GM19099 (cell line): ENCODE measurements around the gene ELFN2.

Source experiments
- POLR2A ChIP-seq: IDR thresholded peaks from 3 replicates; pipeline ENCODE4 v1.6.1; 2011; ENCODE audit warnings: low read depth; ENCODE audit not compliant: insufficient read length; ENCODE audit errors: extremely low read depth

ELFN2 gene

DNA sequence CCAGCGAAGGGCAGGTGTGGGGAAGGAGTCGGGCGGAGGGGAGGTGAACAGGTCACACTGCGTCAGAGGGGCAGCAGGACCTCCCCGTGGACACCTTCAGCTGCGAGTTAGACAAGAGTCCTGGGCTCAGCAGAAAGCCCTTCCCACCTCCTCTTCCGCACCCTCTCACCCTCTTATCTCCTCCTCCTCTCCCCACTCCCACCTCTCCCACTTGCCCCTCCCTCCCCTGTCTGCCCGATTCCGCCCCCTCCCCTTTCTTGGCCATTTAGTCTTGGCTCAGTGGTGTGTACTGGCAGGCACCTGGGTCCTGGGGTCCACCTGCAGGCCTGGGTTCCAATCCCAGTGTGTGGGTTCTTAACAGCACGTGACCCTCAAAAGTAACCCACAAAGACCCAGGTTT, 107.8 kb downstream of the ELFN2 start:
- TF ChIP-seq POLR2A = no peak

DNA sequence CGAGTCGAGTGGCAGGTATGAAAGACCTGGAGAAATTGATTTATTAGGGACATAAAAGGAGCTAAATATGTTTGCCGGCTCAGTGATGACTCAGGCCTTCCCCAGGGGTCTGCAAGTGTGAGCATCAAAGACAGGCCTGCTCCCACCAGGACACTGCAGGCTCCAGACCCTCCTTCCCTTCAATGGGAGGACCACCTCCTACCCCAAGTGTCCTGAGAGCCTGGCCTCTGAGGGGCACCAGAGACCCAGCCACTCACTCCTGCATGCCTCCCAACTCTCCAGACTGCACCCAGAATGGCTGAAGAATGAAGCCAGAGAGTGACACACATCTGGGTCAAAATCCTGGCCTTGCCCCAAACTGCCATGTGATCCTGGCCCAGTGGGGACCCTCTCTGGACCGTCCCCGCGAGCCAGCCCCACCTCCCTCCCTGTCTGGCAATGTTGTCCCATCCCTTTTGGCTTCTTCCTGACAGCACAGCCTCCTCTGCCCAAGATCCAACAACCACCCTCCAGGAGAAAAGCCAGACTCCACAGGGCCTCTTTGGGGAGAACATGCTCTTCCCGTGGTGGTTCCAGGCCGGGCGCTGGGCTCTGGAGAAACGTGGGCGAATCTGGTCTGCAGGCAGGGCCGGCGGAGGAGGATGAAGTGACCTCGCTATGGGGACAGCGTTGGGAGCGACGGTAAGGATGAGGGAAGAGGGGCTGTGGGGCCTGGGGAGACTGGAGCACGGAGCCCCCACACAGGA, 108.7 kb downstream of the ELFN2 start:
- no peak for TF ChIP-seq POLR2A
